IMR-90 (cell line): ENCODE data around the gene MIA2. TPM values are rescaled to one million over a fixed set of nuclear protein-coding genes. Genes with fewer than 3 reads are reported as not detected.

Experiments
- ATAC-seq: fragments of 200-7000 bp; cut with Tn5 transposase; 2 replicates; pipeline ENCODE4 v1.9.1; 2020; ENCODE audit warnings: low read depth, mild to moderate bottlenecking, moderate library complexity
- BruUV-seq: library from RNA; stranded (reverse); fragments of 400-500 nt; replicated peaks from 2 replicates; lab custom pipeline; 2021; lab: Mats Ljungman, UMichigan
- CTCF ChIA-PET: fragments of 300-600 bp; formaldehyde crosslinking; extraction: SDS; loops from one replicate; lab custom pipeline; 2021; ENCODE audit warnings: antibody characterized with exemption; lab: Yijun Ruan, JAX
- POLR2A ChIA-PET: fragments of 300-600 bp; sonication (Branson Sonifier 250); formaldehyde crosslinking; loops from one replicate; lab custom pipeline; 2022; ENCODE audit warnings: antibody characterized with exemption; ENCODE audit not compliant: unreplicated experiment; lab: Charles Lee
- DNase-seq: peaks from one replicate; pipeline ENCODE4 v3.0.0; 2013
- H2AFZ ChIP-seq: replicated peaks from 2 replicates; pipeline ENCODE3; 2013; ENCODE audit warnings: low read length, mild to moderate bottlenecking; ENCODE audit not compliant: poor library complexity
- H2AK5ac ChIP-seq: 2 replicates; pipeline ENCODE4 v1.6.1; 2013; ENCODE audit warnings: low read depth, low read length, inconsistent platforms
- H2AK9ac ChIP-seq: replicated peaks from 2 replicates; pipeline ENCODE3; 2013; ENCODE audit warnings: mild to moderate bottlenecking, low read depth, low read length, moderate library complexity; ENCODE audit not compliant: poor library complexity
- H2BK120ac ChIP-seq: 2 replicates; pipeline ENCODE4 v1.6.1; 2013; ENCODE audit warnings: low read depth, low read length, inconsistent platforms
- H2BK15ac ChIP-seq: 3 replicates; pipeline ENCODE4 v1.6.1; 2013; ENCODE audit warnings: low read depth, low read length, inconsistent platforms
- H2BK20ac ChIP-seq: 2 replicates; pipeline ENCODE4 v1.6.1; 2013; ENCODE audit warnings: low read depth, mild to moderate bottlenecking, inconsistent platforms, low read length, moderate library complexity
- H2BK5ac ChIP-seq: 2 replicates; pipeline ENCODE4 v1.6.1; 2013; ENCODE audit warnings: mild to moderate bottlenecking, low read depth, low read length, inconsistent platforms; ENCODE audit not compliant: poor library complexity, severe bottlenecking
- H3K14ac ChIP-seq: replicated peaks from 2 replicates; pipeline ENCODE4 v1.6.1; 2013; ENCODE audit warnings: low read depth, low read length, inconsistent platforms
- H3K18ac ChIP-seq: 2 replicates; pipeline ENCODE4 v1.6.1; 2013; ENCODE audit warnings: low read depth, low read length, control low read depth
- H3K23ac ChIP-seq: 2 replicates; pipeline ENCODE4 v1.6.1; 2013; ENCODE audit warnings: low read depth, low read length, inconsistent platforms
- H3K27ac ChIP-seq: 2 replicates; pipeline ENCODE4 v1.5.1; 2013; ENCODE audit warnings: mild to moderate bottlenecking, control low read depth, low read length; ENCODE audit not compliant: insufficient read depth
- H3K27me3 ChIP-seq: 2 replicates; pipeline ENCODE4 v1.6.1; 2013; ENCODE audit warnings: low read length; ENCODE audit not compliant: control insufficient read depth, insufficient read depth
- H3K36me3 ChIP-seq: 2 replicates; pipeline ENCODE4 v1.6.1; 2013; ENCODE audit warnings: low read length, mixed read lengths; ENCODE audit not compliant: control insufficient read depth, insufficient read depth
- H3K4ac ChIP-seq: 2 replicates; pipeline ENCODE4 v1.6.1; 2013; ENCODE audit warnings: low read depth, low read length, inconsistent platforms
- H3K4me1 ChIP-seq: 2 replicates; pipeline ENCODE4 v1.6.1; 2013; ENCODE audit warnings: low read length, mixed read lengths; ENCODE audit not compliant: control insufficient read depth, insufficient read depth
- H3K4me2 ChIP-seq: 2 replicates; pipeline ENCODE4 v1.6.1; 2013; ENCODE audit warnings: low read depth, mild to moderate bottlenecking, control low read depth, low read length, moderate library complexity
- H3K4me3 ChIP-seq: 2 replicates; pipeline ENCODE4 v1.5.1; 2013; ENCODE audit warnings: low read depth, mild to moderate bottlenecking, control low read depth, low read length, moderate library complexity; ENCODE audit not compliant: insufficient read depth
- H3K56ac ChIP-seq: 2 replicates; pipeline ENCODE4 v1.6.1; 2013; ENCODE audit warnings: low read length, inconsistent platforms; ENCODE audit not compliant: insufficient read depth; ENCODE audit errors: extremely low read depth
- H3K79me1 ChIP-seq, 2 experiments: 2 replicates each; pipeline ENCODE4 v1.6.1; 2013; ENCODE audit warnings: low read length in 2 of 2, inconsistent platforms in 1 of 2, low read depth in 1 of 2
- H3K9ac ChIP-seq: 2 replicates; pipeline ENCODE4 v1.6.1; 2013; ENCODE audit warnings: low read depth, low read length, control low read depth
- H3K9me1 ChIP-seq: 2 replicates; pipeline ENCODE4 v1.6.1; 2013; ENCODE audit warnings: low read length, inconsistent platforms; ENCODE audit not compliant: insufficient read depth
- H3K9me3 ChIP-seq: 2 replicates; pipeline ENCODE4 v1.6.1; 2013; ENCODE audit warnings: low read length; ENCODE audit not compliant: control insufficient read depth, insufficient read depth
- H4K20me1 ChIP-seq: 2 replicates; pipeline ENCODE4 v1.6.1; 2013; ENCODE audit warnings: low read length, inconsistent platforms; ENCODE audit not compliant: insufficient read depth
- H4K5ac ChIP-seq: 2 replicates; pipeline ENCODE4 v1.6.1; 2013; ENCODE audit warnings: mild to moderate bottlenecking, low read depth, low read length, control low read depth
- H4K8ac ChIP-seq, 2 experiments: 2 replicates each; pipeline ENCODE4 v1.6.1; 2013; ENCODE audit warnings: low read depth in 2 of 2, low read length in 2 of 2, control low read depth in 1 of 2, inconsistent platforms in 1 of 2
- H4K91ac ChIP-seq: 2 replicates; pipeline ENCODE4 v1.6.1; 2013; ENCODE audit warnings: low read depth, low read length, inconsistent platforms; ENCODE audit not compliant: insufficient read depth
- BHLHE40 ChIP-seq: fragments of 150-350 bp; IDR thresholded peaks from 2 replicates; pipeline ENCODE4 v1.6.1; 2016; ENCODE audit warnings: mild to moderate bottlenecking, low read depth, low read length
- CEBPB ChIP-seq: IDR thresholded peaks from 2 replicates; pipeline ENCODE4 v1.6.1; 2012; ENCODE audit warnings: low read depth, low read length, improper control_type of control experiment
- CHD1 ChIP-seq: IDR thresholded peaks from 2 replicates; pipeline ENCODE4 v1.6.1; 2012; ENCODE audit warnings: low read depth, low read length, improper control_type of control experiment
- FOS ChIP-seq: fragments of 150-350 bp; IDR thresholded peaks from 2 replicates; pipeline ENCODE4 v1.6.1; 2016; ENCODE audit warnings: low read depth, low read length
- MAFK ChIP-seq: IDR thresholded peaks from 2 replicates; pipeline ENCODE4 v1.6.1; 2012; ENCODE audit warnings: low read depth, low read length, improper control_type of control experiment
- MAZ ChIP-seq: IDR thresholded peaks from 2 replicates; pipeline ENCODE4 v1.6.1; 2012; ENCODE audit warnings: low read depth, mild to moderate bottlenecking, low read length, improper control_type of control experiment, moderate library complexity, borderline replicate concordance
- MXI1 ChIP-seq: IDR thresholded peaks from 2 replicates; pipeline ENCODE4 v1.6.1; 2012; ENCODE audit warnings: low read depth, mild to moderate bottlenecking, low read length, moderate library complexity, borderline replicate concordance
- NFE2L2 ChIP-seq: fragments of 150-350 bp; IDR thresholded peaks from 2 replicates; pipeline ENCODE4 v1.6.1; 2016; ENCODE audit warnings: low read depth, mild to moderate bottlenecking, low read length
- POLR2A ChIP-seq: IDR thresholded peaks from 2 replicates; pipeline ENCODE4 v1.6.1; 2012; ENCODE audit warnings: mild to moderate bottlenecking, low read depth, low read length
- RAD21 ChIP-seq: IDR thresholded peaks from 2 replicates; pipeline ENCODE4 v1.6.1; 2012; ENCODE audit warnings: low read length, improper control_type of control experiment
- RCOR1 ChIP-seq: IDR thresholded peaks from 2 replicates; pipeline ENCODE4 v1.6.1; 2012; ENCODE audit warnings: mild to moderate bottlenecking, low read length, improper control_type of control experiment; ENCODE audit not compliant: insufficient replicate concordance
- RFX5 ChIP-seq: IDR thresholded peaks from 2 replicates; pipeline ENCODE4 v1.8.0; 2012; ENCODE audit warnings: low read depth, mild to moderate bottlenecking, low read length, moderate library complexity
- SMC3 ChIP-seq: fragments of 150-350 bp; IDR thresholded peaks from 2 replicates; pipeline ENCODE4 v1.6.1; 2016; ENCODE audit warnings: low read depth, mild to moderate bottlenecking, antibody characterized with exemption, low read length, moderate library complexity
- USF2 ChIP-seq: fragments of 150-350 bp; IDR thresholded peaks from 2 replicates; pipeline ENCODE4 v1.6.1; 2017; ENCODE audit warnings: mild to moderate bottlenecking, antibody characterized with exemption, low read length, low read depth
- WGBS, 2 experiments: methylation state at CpG; one replicate each; pipeline versions ENCODE4 v1.1.5 to v1.1.7; 2013; ENCODE audit warnings: missing lambda C conversion rate in 2 of 2; ENCODE audit not compliant: insufficient read length in 1 of 2; ENCODE audit errors: extremely low coverage in 2 of 2; 5-methylcytosine and 5-hydroxymethylcytosine counted together
- dilution Hi-C: fragments of 300-500 bp; cut with HindIII; formaldehyde crosslinking; loops from one replicate; pipeline ENCODE4 v1.14.3; 2018; ENCODE audit warnings: low sequenced_read_pairs; ENCODE audit not compliant: unreplicated experiment
- in situ Hi-C: fragments of 300-500 bp; cut with MboI; formaldehyde crosslinking; loops from 3 replicates; pipeline ENCODE4 v1.14.3; 2019; ENCODE audit warnings: low sequenced_read_pairs, inconsistent platforms, mixed read lengths
- intact Hi-C: fragments of 100-400 bp; cut with micrococcal nuclease; formaldehyde crosslinking; loops from 2 replicates; pipeline ENCODE4 v1.10.0; 2022
- polyA plus RNA-seq, 3 experiments: library from polyadenylated mRNA; depleted of rRNA; stranded (reverse); fragments of >200 nt; gene quantifications; 2 replicates each; pipeline ENCODE4 v1.2.3, GENCODE V29; 2012; ENCODE audit warnings: low replicate concordance in 1 of 3
- total RNA-seq: library from RNA; depleted of rRNA; stranded (reverse); fragments of >200 nt; gene quantifications from 2 replicates; pipeline ENCODE4 v1.2.3, GENCODE V29; 2012
- TF ChIP-seq, protein P1 (sequence below): fragments of 150-350 bp; IDR thresholded peaks from 2 replicates; pipeline ENCODE4 v1.6.1; 2016; ENCODE audit warnings: low read depth, mild to moderate bottlenecking, low read length, moderate library complexity, borderline replicate concordance
- TF ChIP-seq, protein P2 (sequence below): conservative IDR thresholded peaks from 2 replicates; pipeline ENCODE4 v1.5.1; 2012; ENCODE audit warnings: mild to moderate bottlenecking, low read depth, low read length, improper control_type of control experiment

Gene MIA2
- total and polyA plus RNA-seq, 2 of the 4 experiments (the other 2 are of a cell fraction), result 3.9 to 6.8 TPM

DNA sequence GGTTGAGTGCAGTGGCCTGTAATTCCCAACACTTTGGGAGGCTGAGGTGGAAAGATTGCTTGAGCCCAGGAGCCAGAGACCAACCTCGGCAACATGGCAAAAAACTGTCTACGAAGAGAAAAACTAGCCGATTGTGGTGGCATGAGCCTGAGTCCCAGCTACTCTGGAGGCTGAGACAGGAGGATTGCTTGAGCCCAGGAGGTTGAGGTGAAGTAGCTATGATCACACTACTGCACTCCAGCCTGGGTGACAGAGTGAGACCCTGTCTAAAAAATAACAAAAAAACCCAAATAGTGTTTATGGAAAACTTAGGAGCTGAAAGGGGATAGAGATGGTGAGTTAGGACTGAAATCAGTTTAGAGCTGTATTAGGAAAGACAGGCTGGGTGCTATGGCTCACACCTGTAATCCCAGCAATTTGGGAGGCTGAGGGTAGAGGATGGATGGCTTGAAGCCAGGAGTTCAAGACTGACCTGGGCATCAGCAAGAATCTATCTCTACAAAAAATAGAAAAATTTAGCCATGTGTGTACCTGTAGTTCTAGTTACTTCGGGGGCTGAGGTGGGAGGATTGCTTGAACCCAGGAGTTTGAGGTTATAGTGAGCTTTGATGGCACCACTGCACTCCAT is 49.0 kb upstream of the MIA2 start:
- in situ Hi-C loops (no loop called here), dilution Hi-C loops (no loop called here), intact Hi-C loops (no loop called here)
- Histone ChIP-seq H2BK20ac (no peak overlapping the region), H3K4me1 (no peaks in the 10 kb centered on the region), H3K36me3 (peaks cover 31% of the 10 kb centered on the region), H2AK9ac (no peak overlapping the region), H4K8ac (no peak overlapping the region), H3K23ac (no peak overlapping the region), H2BK120ac (no peak overlapping the region), H3K79me1 (peaks cover 16 to 21% of the 10 kb centered on the region in 2 experiments), H2BK5ac (no peak overlapping the region), H3K56ac (no peak overlapping the region), H3K4ac (no peak overlapping the region), H2AK5ac (no peak overlapping the region), H4K5ac (no peak overlapping the region), H3K18ac (no peak overlapping the region), H3K4me2 (no peak overlapping the region), H3K14ac (no peak overlapping the region), H2AFZ (no peak overlapping the region), H4K91ac (no peak overlapping the region), H3K9ac (no peak overlapping the region), H3K4me3 (no peak overlapping the region), H4K20me1 (peaks cover 18% of the 10 kb centered on the region), H3K9me3 (no peaks in the 10 kb centered on the region), H3K9me1 (0 out of 2 replicates have a peak, but pooled peaks cover 3% of the 10 kb centered on the region), H3K27me3 (no peaks in the 10 kb centered on the region), H3K27ac (no peak overlapping the region), H2BK15ac (no peak overlapping the region)
- TF ChIP-seq CEBPB (no peak), RFX5 (no peak), SMC3 (no peak), USF2 (no peak), NFE2L2 (no peak), FOS (no peak), MAZ (no peak), MXI1 (no peak), POLR2A (no peak; the same call in 1 of the 2 replicates), RCOR1 (no peak), MAFK (no peak), BHLHE40 (no peak), CHD1 (no peak), RAD21 (no peak)
- TF ChIP-seq, protein P1, sequence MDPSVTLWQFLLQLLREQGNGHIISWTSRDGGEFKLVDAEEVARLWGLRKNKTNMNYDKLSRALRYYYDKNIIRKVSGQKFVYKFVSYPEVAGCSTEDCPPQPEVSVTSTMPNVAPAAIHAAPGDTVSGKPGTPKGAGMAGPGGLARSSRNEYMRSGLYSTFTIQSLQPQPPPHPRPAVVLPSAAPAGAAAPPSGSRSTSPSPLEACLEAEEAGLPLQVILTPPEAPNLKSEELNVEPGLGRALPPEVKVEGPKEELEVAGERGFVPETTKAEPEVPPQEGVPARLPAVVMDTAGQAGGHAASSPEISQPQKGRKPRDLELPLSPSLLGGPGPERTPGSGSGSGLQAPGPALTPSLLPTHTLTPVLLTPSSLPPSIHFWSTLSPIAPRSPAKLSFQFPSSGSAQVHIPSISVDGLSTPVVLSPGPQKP, result no peak
- TF ChIP-seq, protein P2, sequence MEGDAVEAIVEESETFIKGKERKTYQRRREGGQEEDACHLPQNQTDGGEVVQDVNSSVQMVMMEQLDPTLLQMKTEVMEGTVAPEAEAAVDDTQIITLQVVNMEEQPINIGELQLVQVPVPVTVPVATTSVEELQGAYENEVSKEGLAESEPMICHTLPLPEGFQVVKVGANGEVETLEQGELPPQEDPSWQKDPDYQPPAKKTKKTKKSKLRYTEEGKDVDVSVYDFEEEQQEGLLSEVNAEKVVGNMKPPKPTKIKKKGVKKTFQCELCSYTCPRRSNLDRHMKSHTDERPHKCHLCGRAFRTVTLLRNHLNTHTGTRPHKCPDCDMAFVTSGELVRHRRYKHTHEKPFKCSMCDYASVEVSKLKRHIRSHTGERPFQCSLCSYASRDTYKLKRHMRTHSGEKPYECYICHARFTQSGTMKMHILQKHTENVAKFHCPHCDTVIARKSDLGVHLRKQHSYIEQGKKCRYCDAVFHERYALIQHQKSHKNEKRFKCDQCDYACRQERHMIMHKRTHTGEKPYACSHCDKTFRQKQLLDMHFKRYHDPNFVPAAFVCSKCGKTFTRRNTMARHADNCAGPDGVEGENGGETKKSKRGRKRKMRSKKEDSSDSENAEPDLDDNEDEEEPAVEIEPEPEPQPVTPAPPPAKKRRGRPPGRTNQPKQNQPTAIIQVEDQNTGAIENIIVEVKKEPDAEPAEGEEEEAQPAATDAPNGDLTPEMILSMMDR, result no peak
- ChIA-PET CTCF (interaction anchor here (0.6 kb wide), 1 partner anchor 607 kb away, joined by 6 read pairs; no protein-coding TSS in a partner anchor), POLR2A (no interaction called here)
- ATAC-seq (no peak), DNase-seq (no peak)
- BruUV-seq, result no TSS peak
- 100% methylated on average over 1 of the region's 4 CpGs; no CpG with 5 or more reads in 1 of the 2 experiments for WGBS, 2 experiments
